Vagina (tissue), 2 donors: ENCODE measurements around the gene ABLIM1. TPM values are rescaled to one million over a fixed set of nuclear protein-coding genes. Genes with fewer than 3 reads are reported as not detected.

Experiments
- DNase-seq, 2 donors: peaks; one replicate each; pipeline ENCODE4 v3.0.0-alpha.2; 2017; ENCODE audit errors: extremely low spot score in 2 of 2
- H3K27ac ChIP-seq: fragments of 200-600 bp; sonication (generic); one replicate; pipeline ENCODE4 v1.5.1; 2019
- H3K27me3 ChIP-seq: fragments of 200-600 bp; sonication (generic); one replicate; pipeline ENCODE4 v1.5.1; 2019
- H3K36me3 ChIP-seq, 2 donors: fragments of 200-600 bp; sonication (generic); one replicate each; pipeline ENCODE4 v1.5.1; 2017 to 2019
- H3K4me1 ChIP-seq: fragments of 200-600 bp; sonication (generic); one replicate; pipeline ENCODE4 v1.5.1; 2019
- H3K4me3 ChIP-seq, 2 donors: fragments of 200-600 bp; sonication (generic); 1 replicate in 1 of 2; 2 replicates in 1 of 2; pipeline ENCODE4 v1.5.1; 2016 to 2019
- H3K9me3 ChIP-seq: fragments of 200-600 bp; sonication (generic); one replicate; pipeline ENCODE4 v1.5.1; 2019
- CTCF ChIP-seq, 3 experiments: fragments of 450-650 bp in 2 of 3; fragments of 200-600 bp in 1 of 3; sonication (generic) in 1 of 3; IDR thresholded peaks; one replicate each; pipeline ENCODE4 v1.5.1; 2017 to 2019; ENCODE audit warnings: antibody characterized with exemption in 3 of 3, mild to moderate bottlenecking in 2 of 3, moderate library complexity in 2 of 3
- POLR2A ChIP-seq, 2 donors: fragments of 450-650 bp; IDR thresholded peaks; one replicate each; pipeline ENCODE4 v1.6.1; 2017; ENCODE audit warnings: antibody characterized with exemption in 2 of 2, mild to moderate bottlenecking in 2 of 2, moderate library complexity in 2 of 2
- POLR2AphosphoS5 ChIP-seq, 2 donors: sonication (generic); formaldehyde crosslinking; IDR thresholded peaks; one replicate each; pipeline ENCODE4 v1.9.0; 2017; ENCODE audit warnings: antibody characterized with exemption in 2 of 2, mild to moderate bottlenecking in 2 of 2, low read depth in 1 of 2; ENCODE audit not compliant: insufficient read depth in 1 of 2
- intact Hi-C: fragments of 100-400 bp; cut with DNase I; formaldehyde crosslinking; loops from one replicate; pipeline ENCODE4 v1.15.1; 2023
- total RNA-seq: library from RNA; depleted of rRNA; stranded (reverse); fragments of >200 nt; gene quantifications from one replicate; pipeline ENCODE4 v1.2.3, GENCODE V29; 2016

ABLIM1 gene
- total RNA-seq, 1 donor from 2014 or later, result 176 TPM

- Histone ChIP-seq H3K4me3 (no peak overlapping the region), H3K36me3 (no peaks in the 10 kb centered on the region), H3K9me3 (no peaks in the 10 kb centered on the region), H3K4me1 (peaks cover 21% of the 10 kb centered on the region), H3K27me3 (no peaks in the 10 kb centered on the region), H3K27ac (no peak overlapping the region)
- intact Hi-C loops, result no loop called here
- TF ChIP-seq CTCF (IDR thresholded peaks at IDR 0.05) (no peak), POLR2AphosphoS5 (IDR thresholded peaks at IDR 0.05; ENCODE audit: insufficient read depth in 1 of 2, low read depth in 1 of 2) (no peak), POLR2A (IDR thresholded peaks at IDR 0.05) (no peak)
- no peak for DNase-seq
Observed at GRCh38 chr10:114545819-114546218, 112.3 kb downstream of the ABLIM1 start.

GRCh38 chr10:114545071-114545470 lies 113.0 kb downstream of the ABLIM1 start:
- no peaks in the 10 kb centered on the region for H3K9me3 ChIP-seq
- no peaks in the 10 kb centered on the region for H3K27me3 ChIP-seq
- TF ChIP-seq POLR2AphosphoS5 (IDR thresholded peaks at IDR 0.05; ENCODE audit: insufficient read depth in 1 of 2, low read depth in 1 of 2), result peak in 1 of 2 donors; percentile 14
- TF ChIP-seq CTCF (IDR thresholded peaks at IDR 0.05), result no peak
- no peak overlapping the region for H3K4me3 ChIP-seq
- intact Hi-C loops, result no loop called here
- no peak overlapping the region for H3K27ac ChIP-seq
- no peaks in the 10 kb centered on the region for H3K36me3 ChIP-seq
- DNase-seq, result no peak
- H3K4me1 ChIP-seq, result peaks cover 28% of the 10 kb centered on the region

- H3K36me3 ChIP-seq, result no peaks in the 10 kb centered on the region
- H3K4me1 ChIP-seq, result peaks cover 30% of the 10 kb centered on the region
- H3K27me3 ChIP-seq, result no peaks in the 10 kb centered on the region
- no peaks in the 10 kb centered on the region for H3K9me3 ChIP-seq
- H3K27ac ChIP-seq, result peak overlapping the region; percentile 28
- no peak for DNase-seq
- TF ChIP-seq POLR2AphosphoS5 (IDR thresholded peaks at IDR 0.05; ENCODE audit: insufficient read depth in 1 of 2, low read depth in 1 of 2) (peak in 1 of 2 donors; percentile 47), POLR2A (IDR thresholded peaks at IDR 0.05) (no peak), CTCF (IDR thresholded peaks at IDR 0.05) (no peak)
- intact Hi-C loops, result no loop called here
- H3K4me3 ChIP-seq, result no peak overlapping the region
Observed at GRCh38 chr10:114544045-114544659, 113.9 kb downstream of the ABLIM1 start.

- Histone ChIP-seq H3K27me3 (no peaks in the 10 kb centered on the region), H3K4me3 (no peak overlapping the region), H3K27ac (peak overlapping the region; percentile 28), H3K9me3 (no peaks in the 10 kb centered on the region), H3K4me1 (peaks cover 36% of the 10 kb centered on the region), H3K36me3 (no peaks in the 10 kb centered on the region)
- no peak for DNase-seq
- intact Hi-C loops, result no loop called here
- TF ChIP-seq POLR2A (IDR thresholded peaks at IDR 0.05) (no peak), CTCF (IDR thresholded peaks at IDR 0.05) (no peak), POLR2AphosphoS5 (IDR thresholded peaks at IDR 0.05; ENCODE audit: insufficient read depth in 1 of 2, low read depth in 1 of 2) (no peak)
Observed at GRCh38 chr10:114543456-114543855, 114.6 kb downstream of the ABLIM1 start.

GRCh38 chr10:114542373-114542772 lies 115.7 kb downstream of the ABLIM1 start:
- no peak for DNase-seq
- Histone ChIP-seq H3K4me3 (no peak overlapping the region), H3K27me3 (no peaks in the 10 kb centered on the region), H3K4me1 (peaks cover 41% of the 10 kb centered on the region), H3K36me3 (no peaks in the 10 kb centered on the region), H3K9me3 (no peaks in the 10 kb centered on the region), H3K27ac (peak overlapping the region; percentile 79)
- TF ChIP-seq POLR2AphosphoS5 (IDR thresholded peaks at IDR 0.05; ENCODE audit: insufficient read depth in 1 of 2, low read depth in 1 of 2), result no peak
- TF ChIP-seq CTCF (IDR thresholded peaks at IDR 0.05), result no peak
- no peak for TF ChIP-seq POLR2A (IDR thresholded peaks at IDR 0.05)
- intact Hi-C loops, result no loop called here
